NCI-H2171 treated with DMSO at 0.1 percent for 48 hours (cell line): ENCODE results near the gene RERG.

Experiments
- DNase-seq: peaks from one replicate; lab custom pipeline; 2025; lab: John Stamatoyannopoulos, UW

Gene RERG

GRCh38 chr12:15186597-15186996, 34.6 kb downstream of the RERG start:
- peak; percentile 37 for DNase-seq

DNA sequence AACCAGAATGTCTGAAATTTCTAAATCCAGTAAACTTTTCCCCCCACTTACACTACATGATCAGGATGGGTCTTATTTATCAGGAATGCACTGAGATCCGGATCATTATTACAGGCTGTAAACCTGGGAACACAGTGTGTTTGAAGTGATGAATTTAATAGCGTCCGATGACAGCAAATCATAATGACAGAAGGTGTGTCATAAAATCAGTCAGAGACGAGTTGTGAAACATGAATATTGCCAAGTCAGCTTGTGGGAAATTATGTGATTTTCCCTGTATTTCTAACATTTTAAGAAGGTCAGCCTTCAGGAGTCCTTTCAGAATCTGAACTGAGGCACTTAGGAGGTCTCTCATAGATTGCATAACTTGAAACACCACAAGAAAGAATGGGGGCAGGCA, 36.7 kb downstream of the RERG start:
- no peak for DNase-seq

GRCh38 chr12:15183821-15184220, 37.4 kb downstream of the RERG start:
- no peak for DNase-seq

DNA sequence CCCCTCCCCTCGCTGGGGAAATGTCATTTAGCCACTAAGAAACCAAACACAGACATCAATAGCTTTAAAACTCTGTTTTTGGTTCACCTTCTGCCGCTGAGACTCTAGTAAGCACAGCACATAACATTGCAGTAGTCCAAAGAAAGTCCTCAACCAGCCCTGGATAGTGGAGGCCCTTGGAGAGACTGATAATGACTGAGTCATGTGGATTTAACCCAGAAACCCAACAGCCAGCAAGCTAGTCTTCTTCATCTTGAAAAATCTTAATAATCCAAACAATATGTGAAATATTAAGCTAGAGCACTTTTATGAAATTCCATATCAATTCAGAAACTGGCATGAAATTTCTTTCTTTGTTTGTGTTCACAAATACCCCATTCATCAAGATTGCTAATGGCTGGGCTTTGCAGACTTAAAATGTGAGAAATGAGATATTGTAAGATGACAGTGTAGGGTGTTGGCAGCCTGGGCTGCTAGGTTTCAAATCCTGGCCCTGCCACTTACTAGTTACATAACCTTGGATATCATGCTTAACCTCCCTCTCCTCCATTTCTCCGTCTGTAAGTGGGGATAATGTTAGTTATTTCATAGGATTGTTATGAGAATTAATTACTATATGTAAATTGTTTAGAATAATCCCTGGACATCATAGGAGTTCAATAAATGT, 40.1 kb downstream of the RERG start:
- no peak for DNase-seq

- no peak for DNase-seq
These were observed 40.9 kb downstream of the RERG start for GRCh38 chr12:15180325-15180724.

- DNase-seq = no peak
These were observed 41.5 kb downstream of the RERG start for GRCh38 chr12:15179672-15180071.

GRCh38 chr12:15173142-15173541, 48.1 kb downstream of the RERG start:
- no peak for DNase-seq

GRCh38 chr12:15172060-15172822, 49.0 kb downstream of the RERG start:
- DNase-seq = no peak

GRCh38 chr12:15171012-15171655, 50.1 kb downstream of the RERG start:
- no peak for DNase-seq

DNA sequence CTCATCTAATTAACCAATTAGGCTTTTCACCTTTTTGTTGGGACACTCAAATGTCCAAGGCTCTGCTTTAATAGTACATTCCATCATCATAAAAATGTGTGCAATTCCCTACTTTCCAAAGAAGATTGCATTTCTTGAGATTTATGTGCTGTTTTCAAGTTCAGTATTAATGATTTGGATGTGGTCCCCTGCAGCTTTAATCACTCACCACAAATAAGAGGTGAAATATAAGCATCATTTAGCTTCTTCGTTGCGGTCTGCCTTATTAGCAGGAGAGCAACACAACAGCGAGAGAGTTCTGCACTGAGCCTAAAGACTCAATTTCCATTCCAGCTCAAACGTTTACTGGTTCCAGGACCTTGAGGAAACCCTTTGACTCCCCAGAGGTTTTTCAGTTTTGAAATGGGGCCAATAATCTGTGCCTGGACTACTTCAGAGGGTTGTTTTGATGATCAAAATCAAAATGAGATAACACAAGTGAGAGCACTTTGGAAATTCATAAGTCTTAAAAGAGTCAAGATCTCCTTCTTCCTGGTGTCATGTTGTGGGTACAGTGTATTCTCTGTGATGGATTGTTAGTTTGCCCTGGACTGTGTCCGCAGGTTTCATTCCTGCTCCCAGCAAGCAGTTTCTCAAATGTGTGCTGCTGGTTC, 53.1 kb downstream of the RERG start:
- no peak for DNase-seq

DNA sequence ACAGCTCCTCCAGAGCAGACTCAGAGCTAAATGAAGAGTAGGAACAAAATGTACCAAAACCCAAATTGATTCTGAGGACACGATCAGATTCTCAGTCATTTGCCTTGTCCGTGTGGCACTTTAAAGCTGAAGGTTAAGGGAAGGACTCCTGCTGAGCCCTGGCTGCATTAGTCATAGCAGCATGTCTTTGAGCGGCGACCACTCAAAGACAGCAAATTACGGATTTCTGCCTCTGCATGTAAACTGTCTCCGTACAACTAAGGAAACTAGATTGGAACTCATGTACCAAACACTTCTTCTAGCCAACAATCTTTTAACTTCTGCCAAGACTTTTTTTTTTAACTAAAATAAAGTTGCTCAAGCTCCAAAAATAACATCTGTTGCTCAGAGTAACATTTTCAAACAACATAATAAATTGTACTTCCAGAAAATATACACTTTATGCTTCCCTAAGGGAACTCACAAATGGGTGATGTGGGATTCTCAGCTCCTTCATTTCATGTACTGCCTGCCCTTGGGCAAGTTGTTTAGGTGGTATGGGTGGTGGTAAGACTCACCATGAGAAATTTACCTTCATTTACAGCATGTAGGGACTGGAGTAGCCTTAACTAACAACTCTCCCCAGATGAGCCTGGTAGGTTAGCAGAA, 56.1 kb downstream of the RERG start:
- no peak for DNase-seq

DNA sequence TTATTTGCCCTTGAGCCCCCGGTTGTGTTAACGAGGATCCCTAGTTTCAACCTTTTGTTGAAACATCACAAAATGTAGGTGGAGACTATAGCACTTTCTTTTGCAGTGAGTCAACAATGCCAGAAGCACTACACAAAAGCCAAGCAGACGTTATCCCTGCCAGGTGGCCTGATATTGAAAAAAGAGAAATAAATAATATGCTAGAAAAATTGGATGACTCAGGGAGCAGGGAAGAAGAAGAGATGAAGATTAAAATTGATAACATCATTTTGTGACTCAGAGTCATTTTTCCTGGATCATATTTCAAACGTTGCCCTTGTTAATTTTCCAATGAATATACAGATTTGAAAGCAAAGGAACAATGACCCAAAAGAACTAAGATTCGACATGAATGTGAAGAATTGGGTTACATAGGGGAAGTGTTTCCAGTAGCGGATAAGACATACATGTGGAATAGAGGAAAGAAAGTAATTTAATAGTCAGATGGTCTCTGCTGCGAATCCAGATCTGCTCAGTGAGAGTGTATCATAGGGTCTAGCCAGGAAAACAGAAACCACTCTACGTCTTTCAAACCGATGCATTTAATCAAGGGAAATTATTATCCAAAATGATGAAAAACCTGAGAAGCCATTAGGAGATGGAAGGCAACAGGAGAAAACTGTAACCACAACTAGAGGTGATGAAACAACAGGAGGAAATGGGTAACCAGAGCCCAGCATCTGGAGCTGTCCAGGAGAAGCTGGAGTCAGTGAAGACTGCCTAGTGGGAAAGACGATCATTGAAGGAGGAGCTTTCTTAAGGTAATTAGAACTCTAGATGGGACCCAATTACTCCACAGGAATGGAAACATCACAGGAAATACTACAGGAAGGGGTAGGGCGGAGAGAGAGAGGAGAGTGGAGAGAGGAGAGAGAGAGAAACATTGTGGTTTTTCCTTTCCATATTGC, 57.9 kb downstream of the RERG start:
- peak; percentile 22 for DNase-seq

- no peak for DNase-seq
These were observed 63.1 kb downstream of the RERG start for GRCh38 chr12:15158083-15158482.

- DNase-seq = no peak
These were observed 63.9 kb downstream of the RERG start for GRCh38 chr12:15157269-15157671.

DNA sequence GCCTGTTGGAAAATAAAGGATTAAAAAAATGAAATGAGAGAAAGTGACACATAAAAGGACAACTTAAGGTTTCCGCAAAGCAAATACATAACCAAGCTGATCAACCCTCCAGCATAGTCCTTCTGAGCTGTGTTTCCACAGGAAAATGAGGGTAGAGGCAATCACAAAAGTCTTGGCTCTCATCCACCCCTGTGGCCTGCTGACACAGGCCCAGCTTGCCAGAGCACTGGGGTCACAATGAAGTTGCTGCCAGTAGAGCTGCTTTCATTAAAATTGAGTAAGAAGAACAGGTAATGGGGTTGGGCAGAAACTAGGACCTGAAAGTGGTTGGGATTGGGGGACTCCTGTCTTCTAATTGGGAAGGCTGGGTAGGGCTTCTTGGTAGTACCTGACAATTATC, 65.9 kb downstream of the RERG start:
- peak; percentile 18 for DNase-seq

GRCh38 chr12:15154103-15154502, 67.1 kb downstream of the RERG start:
- DNase-seq = no peak

GRCh38 chr12:15152868-15153267, 68.3 kb downstream of the RERG start:
- no peak for DNase-seq

DNA sequence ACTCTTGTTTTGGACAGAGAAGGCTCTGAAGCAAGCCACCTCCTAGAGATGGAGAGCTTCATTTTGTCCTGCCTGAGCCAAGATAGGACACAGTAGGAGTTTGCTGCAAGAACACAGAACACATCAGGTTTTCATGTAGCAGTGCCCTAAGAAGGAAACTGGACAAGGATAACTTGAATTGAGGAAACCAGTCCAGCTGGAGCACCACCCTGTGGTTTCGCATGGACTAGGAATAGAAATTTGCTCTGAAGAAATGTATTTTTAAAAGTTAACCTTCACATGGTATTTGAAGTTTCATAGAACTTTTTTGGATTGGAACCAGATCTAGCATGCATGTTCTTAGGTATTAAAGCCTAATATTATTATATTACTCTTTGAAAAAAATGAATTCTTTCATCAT, 68.8 kb downstream of the RERG start:
- no peak for DNase-seq

DNA sequence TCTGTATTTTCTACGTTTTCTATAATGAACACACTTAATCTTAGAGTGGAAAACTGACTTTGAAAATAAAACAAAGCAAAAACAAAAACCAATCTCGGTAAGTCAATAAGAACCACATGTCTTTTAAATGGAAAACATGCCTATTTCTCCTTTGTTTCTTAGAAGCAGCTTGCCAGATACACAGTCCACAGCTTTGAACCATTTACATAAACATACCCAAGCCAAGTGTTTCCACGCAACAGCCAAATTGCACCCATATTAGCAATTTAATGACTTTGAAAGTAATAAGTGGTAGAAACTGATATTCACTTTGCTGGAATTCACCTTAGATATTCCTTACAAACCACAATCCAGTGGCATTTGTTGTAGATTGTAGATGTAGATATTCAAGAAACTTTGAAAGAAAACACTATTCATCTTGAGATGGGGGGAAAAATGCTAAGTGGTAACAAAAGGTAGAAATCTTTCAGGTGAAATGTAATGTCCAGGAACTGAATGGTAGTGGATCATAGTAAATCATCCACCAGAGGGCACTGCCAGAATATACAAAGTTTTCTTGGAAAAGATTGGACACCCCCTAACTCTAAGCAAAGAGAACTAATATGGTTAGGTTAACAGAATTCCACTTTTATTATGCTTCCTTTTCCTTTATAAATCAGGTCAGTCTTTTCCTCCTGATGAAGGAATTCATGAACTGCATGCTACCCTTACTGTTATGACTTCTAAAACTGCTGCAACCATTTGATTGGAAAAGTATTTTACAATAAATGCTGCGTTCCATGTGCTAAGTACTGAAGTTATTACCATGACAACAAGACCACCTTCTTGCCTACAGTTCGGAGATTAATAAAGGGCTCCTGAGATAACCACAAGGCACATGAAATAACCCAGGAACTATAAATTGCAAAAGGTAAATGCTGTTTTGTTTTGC, 69.8 kb downstream of the RERG start:
- DNase-seq = no peak

- DNase-seq = no peak
These were observed 74.6 kb downstream of the RERG start for GRCh38 chr12:15146585-15146984.
